ENCODE data around the gene RIF1.

GRCh38 chr2:151491496-151491895 is 81.8 kb downstream of the RIF1 start:
- TF ChIP-seq CTCF (IDR thresholded peaks at IDR 0.05; ENCODE audit: low read depth, low read length, missing input control) (no peak), REST (IDR thresholded peaks at IDR 0.05) (no peak), FOXA1 (IDR thresholded peaks at IDR 0.05) (no peak), GABPA (IDR thresholded peaks at IDR 0.05 in 1 of 2, conservative IDR thresholded peaks at IDR 0.05 in 1 of 2) (no peak), RAD21 (IDR thresholded peaks at IDR 0.05) (no peak), TAF1 (conservative IDR thresholded peaks at IDR 0.05) (no peak), YY1 (IDR thresholded peaks at IDR 0.05) (no peak), ZBTB33 (IDR thresholded peaks at IDR 0.05) (no peak), JUND (IDR thresholded peaks at IDR 0.05) (no peak), EGR1 (IDR thresholded peaks at IDR 0.05; ENCODE audit: low read depth in 2 of 2) (no peak), ATF3 (IDR thresholded peaks at IDR 0.05) (no peak)
- TF ChIP-seq, protein P1, sequence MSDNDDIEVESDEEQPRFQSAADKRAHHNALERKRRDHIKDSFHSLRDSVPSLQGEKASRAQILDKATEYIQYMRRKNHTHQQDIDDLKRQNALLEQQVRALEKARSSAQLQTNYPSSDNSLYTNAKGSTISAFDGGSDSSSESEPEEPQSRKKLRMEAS (IDR thresholded peaks at IDR 0.05) = no peak
